GM23248 (cell line): ENCODE results near the gene BTBD17. TPM values are rescaled to one million over a fixed set of nuclear protein-coding genes. Genes with fewer than 3 reads are reported as not detected.

ENCODE experiments used
- DNase-seq: peaks from one replicate; pipeline ENCODE4 v3.0.0-alpha.2; 2015
- H2AFZ ChIP-seq: fragments of 200-600 bp; sonication (generic); 2 replicates; pipeline ENCODE4 v1.6.1; 2016; ENCODE audit warnings: antibody characterized with exemption
- H3F3A ChIP-seq: fragments of 200-600 bp; sonication (generic); 2 replicates; pipeline ENCODE4 v1.6.1; 2016; ENCODE audit warnings: mild to moderate bottlenecking, antibody characterized with exemption, mixed run types; ENCODE audit not compliant: insufficient read depth
- H3K27ac ChIP-seq: fragments of 200-600 bp; sonication (generic); 2 replicates; pipeline ENCODE4 v1.5.1; 2016; ENCODE audit warnings: mild to moderate bottlenecking
- H3K27me3 ChIP-seq: fragments of 200-600 bp; sonication (generic); replicated peaks from 2 replicates; pipeline ENCODE4 v1.6.1; 2016; ENCODE audit warnings: mild to moderate bottlenecking; ENCODE audit not compliant: insufficient read depth
- H3K36me3 ChIP-seq: fragments of 200-600 bp; sonication (generic); 2 replicates; pipeline ENCODE4 v1.6.1; 2016; ENCODE audit warnings: low read depth, mild to moderate bottlenecking
- H3K4me1 ChIP-seq: fragments of 200-600 bp; sonication (generic); 2 replicates; pipeline ENCODE4 v1.6.1; 2016; ENCODE audit warnings: mild to moderate bottlenecking; ENCODE audit not compliant: insufficient read depth
- H3K4me2 ChIP-seq: fragments of 200-600 bp; sonication (generic); one replicate; pipeline ENCODE4 v1.6.1; 2016; ENCODE audit warnings: mild to moderate bottlenecking; ENCODE audit not compliant: unreplicated experiment
- H3K4me3 ChIP-seq: fragments of 200-600 bp; sonication (generic); 2 replicates; pipeline ENCODE4 v1.5.1; 2016; ENCODE audit warnings: mild to moderate bottlenecking
- H3K79me2 ChIP-seq: fragments of 200-600 bp; sonication (generic); 2 replicates; pipeline ENCODE4 v1.6.1; 2016; ENCODE audit warnings: mild to moderate bottlenecking; ENCODE audit not compliant: insufficient read depth
- H3K9ac ChIP-seq: fragments of 200-600 bp; sonication (generic); 2 replicates; pipeline ENCODE4 v1.6.1; 2016; ENCODE audit warnings: mild to moderate bottlenecking
- H3K9me2 ChIP-seq: fragments of 200-600 bp; sonication (generic); 2 replicates; pipeline ENCODE4 v1.6.1; 2016; ENCODE audit warnings: mixed run types, mild to moderate bottlenecking, moderate library complexity; ENCODE audit not compliant: insufficient read depth
- H3K9me3 ChIP-seq: fragments of 200-600 bp; sonication (generic); one replicate; pipeline ENCODE4 v1.6.1; 2017; ENCODE audit warnings: low read depth
- H4K20me1 ChIP-seq: fragments of 200-600 bp; sonication (generic); 2 replicates; pipeline ENCODE4 v1.6.0; 2016; ENCODE audit not compliant: insufficient read depth
- EZH2 ChIP-seq: fragments of 200-600 bp; sonication (generic); IDR thresholded peaks from 2 replicates; pipeline ENCODE4 v1.6.1; 2018; ENCODE audit warnings: antibody characterized with exemption, mild to moderate bottlenecking; ENCODE audit not compliant: insufficient read depth, poor library complexity, severe bottlenecking
- EZH2phosphoT487 ChIP-seq: fragments of 200-600 bp; sonication (generic); IDR thresholded peaks from 2 replicates; pipeline ENCODE4 v1.6.1; 2018; ENCODE audit warnings: antibody characterized with exemption, moderate library complexity, mild to moderate bottlenecking, low read depth; ENCODE audit not compliant: insufficient read depth
- WGBS, 2 experiments: methylation state at CpG; one replicate each; pipeline ENCODE4 v1.1.6; 2015 to 2017; ENCODE audit warnings: low lambda C conversion rate in 2 of 2, low coverage in 1 of 2; ENCODE audit errors: missing lambda C conversion rate in 2 of 2; 5-methylcytosine and 5-hydroxymethylcytosine counted together
- in situ Hi-C: fragments of 300-500 bp; cut with MboI; formaldehyde crosslinking; loops from 2 replicates; pipeline ENCODE4 v1.15.0; 2020
- polyA plus RNA-seq: library from polyadenylated mRNA; unstranded; fragments of >200 nt; fragmentation: Nextera tagmentation; extraction: Ambion mirVana; gene quantifications from 2 replicates; pipeline ENCODE4 v1.2.1, GENCODE V29; 2016
- total RNA-seq: library from RNA; depleted of rRNA; stranded (reverse); fragments of >200 nt; shearing (Covaris generic); gene quantifications from 2 replicates; pipeline ENCODE4 v1.2.3, GENCODE V29; 2014

Gene BTBD17
- total and polyA plus RNA-seq, 2 experiments from 2014 or later: 0.10 TPM; not detected in 1

DNA sequence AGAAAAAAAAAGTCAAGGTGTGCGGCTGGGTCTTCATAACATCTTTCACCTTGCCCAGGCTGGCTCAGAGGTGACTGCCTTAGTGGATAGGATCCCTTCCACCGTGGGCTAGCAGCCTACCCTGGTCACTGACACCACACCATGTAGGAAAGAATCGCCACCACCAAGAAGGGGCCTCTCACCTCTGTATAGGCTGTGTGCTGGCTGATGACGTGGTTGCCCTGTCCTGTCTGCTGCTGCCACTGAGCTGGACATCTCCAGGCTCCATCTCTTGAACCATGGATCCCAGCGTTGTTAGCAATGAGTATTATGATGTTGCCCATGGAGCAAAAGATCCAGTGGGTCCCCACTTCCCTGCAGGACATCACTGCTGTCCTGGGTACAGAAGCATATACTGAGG lies 5.5 kb upstream of the BTBD17 start, which contains the start of gene GPR142:
Gene GPR142 (plus strand): TSS at position 301 of the 400 bp plus-strand sequence. CDS start 2,035 bp downstream, outside the sequence.
- TF ChIP-seq EZH2phosphoT487 (no peak), EZH2 (no peak)
- Histone ChIP-seq H3K27me3 (no peaks in the 10 kb centered on the region), H3K9me3 (no peaks in the 10 kb centered on the region), H3K4me1 (no peaks in the 10 kb centered on the region), H4K20me1 (no peaks in the 10 kb centered on the region), H3K36me3 (no peaks in the 10 kb centered on the region), H3K4me2 (no peak within 1 kb of the TSS), H3K9me2 (no peaks in the 10 kb centered on the region), H3K27ac (no peak within 1 kb of the TSS), H3K79me2 (no peaks in the 10 kb centered on the region), H3K9ac (no peak within 1 kb of the TSS), H3F3A (no peaks in the 10 kb centered on the region), H2AFZ (no peak within 1 kb of the TSS), H3K4me3 (no peak within 1 kb of the TSS)
- DNase-seq: no peak
- in situ Hi-C loops: no loop called here
- 49 to 53% methylated on average over 5 of the region's 5 CpGs for WGBS, 2 experiments

DNA sequence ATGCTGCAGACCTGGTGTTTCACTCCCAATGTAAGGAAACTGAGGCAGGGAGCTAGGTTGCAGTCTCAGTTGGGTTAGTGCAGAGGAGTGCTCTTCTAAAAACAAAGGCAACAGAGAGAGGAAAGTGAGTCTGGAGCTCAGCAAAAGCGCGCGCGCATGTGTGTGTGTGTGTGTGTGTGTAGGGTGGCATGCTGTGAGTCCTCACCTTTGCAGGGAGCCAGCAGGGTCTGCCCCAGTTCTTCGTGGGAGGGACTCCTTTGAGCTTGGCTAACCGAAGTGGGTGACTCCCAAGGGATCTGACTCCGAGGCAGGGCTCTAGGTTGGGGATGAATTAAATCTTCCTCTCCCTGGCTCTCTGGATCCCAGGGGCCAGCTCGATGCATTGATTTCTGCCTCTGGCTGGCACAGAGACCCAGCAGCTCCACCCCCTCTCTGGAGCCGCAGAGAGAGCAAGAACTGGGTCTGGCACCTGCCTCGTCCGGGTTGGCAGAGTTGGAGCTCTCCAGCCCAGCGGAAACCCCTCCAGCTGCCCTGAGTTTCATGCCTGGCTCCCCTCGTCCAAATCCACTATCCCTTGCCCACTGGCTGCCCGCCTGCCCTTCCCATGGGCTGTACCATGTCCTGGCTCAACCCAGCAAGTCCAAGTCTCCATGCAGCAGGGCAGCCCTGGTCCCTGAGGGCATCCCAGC lies 1.3 kb upstream of the BTBD17 start:
- Histone ChIP-seq H4K20me1 (no peaks in the 10 kb centered on the region), H3K27me3 (peaks cover 27% of the 10 kb centered on the region), H3K36me3 (no peaks in the 10 kb centered on the region), H3K4me2 (no peak overlapping the region), H3K79me2 (no peaks in the 10 kb centered on the region), H3K9me3 (no peaks in the 10 kb centered on the region), H2AFZ (no peak overlapping the region), H3K9ac (no peak overlapping the region), H3K9me2 (no peaks in the 10 kb centered on the region), H3F3A (no peaks in the 10 kb centered on the region), H3K4me3 (no peak overlapping the region), H3K4me1 (no peaks in the 10 kb centered on the region), H3K27ac (no peak overlapping the region)
- TF ChIP-seq EZH2 (no peak), EZH2phosphoT487 (no peak)
- in situ Hi-C loops: no loop called here
- 34 to 40% methylated on average over 14 of the region's 14 CpGs for WGBS, 2 experiments
- DNase-seq: no peak

DNA sequence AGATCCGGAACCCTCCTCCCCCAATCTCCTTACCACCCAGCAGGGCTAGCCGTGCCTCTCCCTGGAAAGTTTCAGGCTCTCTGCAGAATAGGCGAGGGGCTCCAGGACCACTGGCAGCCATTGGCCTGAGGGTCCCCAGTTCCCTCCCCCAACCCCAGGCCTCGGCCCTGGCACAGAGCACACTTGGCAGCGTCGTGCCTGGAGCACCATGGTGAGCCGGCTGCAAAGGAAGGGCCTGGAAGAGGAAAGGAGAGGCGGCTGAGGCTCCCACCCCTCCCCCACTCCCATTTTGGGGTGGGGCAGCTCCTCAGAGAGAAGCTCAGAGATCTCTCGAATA lies 369 bp upstream of the BTBD17 start:
- Histone ChIP-seq H4K20me1 (no peaks in the 10 kb centered on the region), H3K4me1 (no peaks in the 10 kb centered on the region), H3K27me3 (peaks cover 32% of the 10 kb centered on the region), H3K27ac (no peak overlapping the region), H3K79me2 (no peaks in the 10 kb centered on the region), H3K9me2 (no peaks in the 10 kb centered on the region), H3K36me3 (no peaks in the 10 kb centered on the region), H3K4me3 (no peak overlapping the region), H3K9me3 (no peaks in the 10 kb centered on the region), H2AFZ (no peak overlapping the region), H3K4me2 (no peak overlapping the region), H3F3A (no peaks in the 10 kb centered on the region), H3K9ac (no peak overlapping the region)
- WGBS, 2 experiments: 10 to 16% methylated on average over 8 to 9 of the region's 9 CpGs
- in situ Hi-C loops: no loop called here
- TF ChIP-seq EZH2 (no peak), EZH2phosphoT487 (no peak)
- no peak for DNase-seq

DNA sequence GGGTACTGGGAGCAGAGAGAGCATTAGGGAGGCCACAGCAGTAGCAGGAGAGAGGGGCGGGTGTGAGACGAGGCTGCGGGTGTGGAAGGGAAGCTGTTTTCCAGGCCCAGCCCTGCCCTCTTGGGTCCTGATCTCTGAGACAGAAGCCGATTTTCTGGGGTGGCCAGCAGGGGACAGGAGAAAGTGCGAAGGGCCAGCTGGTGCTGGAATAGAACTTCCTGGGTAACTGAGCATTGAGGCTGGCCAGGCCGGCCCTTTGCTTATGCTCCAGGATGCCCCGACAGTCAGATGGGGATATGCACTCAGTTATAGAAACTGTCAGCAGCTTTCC lies 804 bp downstream of the BTBD17 start:
- Histone ChIP-seq H3K9me3 (no peaks in the 10 kb centered on the region), H3K4me2 (no peak overlapping the region), H2AFZ (no peak overlapping the region), H3K36me3 (no peaks in the 10 kb centered on the region), H3F3A (no peaks in the 10 kb centered on the region), H3K27me3 (peaks cover 40% of the 10 kb centered on the region), H3K9me2 (no peaks in the 10 kb centered on the region), H3K4me3 (no peak overlapping the region), H3K79me2 (no peaks in the 10 kb centered on the region), H3K9ac (no peak overlapping the region), H4K20me1 (no peaks in the 10 kb centered on the region), H3K4me1 (no peaks in the 10 kb centered on the region), H3K27ac (no peak overlapping the region)
- TF ChIP-seq EZH2 (no peak), EZH2phosphoT487 (no peak)
- no peak for DNase-seq
- 41 to 46% methylated on average over 7 of the region's 7 CpGs for WGBS, 2 experiments
- in situ Hi-C loops: no loop called here

DNA sequence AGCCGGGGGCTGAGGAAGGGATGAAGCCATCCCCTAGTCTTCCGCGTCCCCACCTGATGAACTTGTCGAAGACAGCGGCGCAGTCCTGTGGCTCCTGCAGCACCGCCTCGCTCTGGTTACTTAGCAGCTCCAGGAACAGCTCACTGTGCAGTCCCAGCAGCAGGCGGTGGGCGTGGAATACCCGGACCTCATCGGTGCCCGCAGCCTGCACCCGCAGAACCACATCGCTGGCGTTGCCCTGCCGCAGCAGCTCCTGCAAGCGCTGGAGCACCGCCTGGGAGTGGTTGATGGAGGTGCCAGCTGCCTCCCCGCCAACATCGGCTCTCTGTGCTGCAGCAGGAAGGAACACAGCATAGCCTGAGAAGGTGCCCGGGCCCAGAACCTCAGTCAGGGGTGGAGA lies 1.8 kb downstream of the BTBD17 start:
- Histone ChIP-seq H3K4me1 (no peaks in the 10 kb centered on the region), H3K36me3 (no peaks in the 10 kb centered on the region), H3K4me2 (no peak overlapping the region), H4K20me1 (no peaks in the 10 kb centered on the region), H2AFZ (no peak overlapping the region), H3K79me2 (no peaks in the 10 kb centered on the region), H3K4me3 (no peak overlapping the region), H3K27me3 (peaks cover 49% of the 10 kb centered on the region), H3K27ac (no peak overlapping the region), H3F3A (no peaks in the 10 kb centered on the region), H3K9me2 (no peaks in the 10 kb centered on the region), H3K9me3 (no peaks in the 10 kb centered on the region), H3K9ac (no peak overlapping the region)
- WGBS, 2 experiments: 73 to 74% methylated on average over 22 of the region's 22 CpGs
- no peak for TF ChIP-seq EZH2
- TF ChIP-seq EZH2phosphoT487: no peak
- in situ Hi-C loops: no loop called here
- DNase-seq: no peak
